ENCODE measurements around the gene SKIC2. TPM values are rescaled to one million over a fixed set of nuclear protein-coding genes. Genes with fewer than 3 reads are reported as not detected.
"Not testable (repeated sequence)": the region's sequence is repeated elsewhere in the genome, so short reads cannot be mapped to it uniquely, and the experiment has no call there.

Gene SKIC2
- total and polyA plus RNA-seq, 2 of the 4 experiments (the other 2 are of a cell fraction): 30.6 to 46.0 TPM

DNA sequence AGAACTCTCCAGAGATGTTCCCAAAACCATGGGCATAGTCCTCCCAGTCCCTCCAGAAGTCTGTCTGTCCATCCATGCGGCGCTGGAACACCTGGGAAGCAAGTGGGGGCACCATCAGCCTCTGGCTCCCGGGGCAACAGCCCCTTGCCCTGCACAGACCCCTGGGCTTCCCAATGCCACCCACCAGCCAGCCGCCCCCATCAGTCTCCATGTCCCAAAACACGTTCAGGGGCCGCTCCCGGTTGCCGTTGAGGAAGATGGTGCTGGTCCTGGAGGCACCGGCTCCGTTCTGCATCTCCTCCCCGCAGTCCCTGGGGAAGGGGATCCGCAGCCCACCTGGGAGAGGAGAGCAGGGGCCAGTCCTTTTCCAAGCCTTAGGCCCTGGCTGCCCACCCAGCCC lies 50.6 kb downstream of the SKIC2 start:
- H2BK120ac ChIP-seq (ENCODE audit: low read depth, low read length); H3K4ac ChIP-seq (ENCODE audit: low read depth, low read length); H2AK9ac ChIP-seq (replicated peaks; ENCODE audit: low read depth, low read length, poor library complexity); CTCF ChIA-PET; ATAC-seq (ENCODE audit: low read depth); DNase-seq; in situ Hi-C loops (cut with MboI; ENCODE audit: low sequenced_read_pairs); H4K20me1 ChIP-seq (ENCODE audit: insufficient read depth, low read length); BruUV-seq (replicated peaks); intact Hi-C loops (cut with micrococcal nuclease); H2AK5ac ChIP-seq (ENCODE audit: low read depth, low read length); H3K14ac ChIP-seq (replicated peaks; ENCODE audit: low read depth, low read length); H3K4me3 ChIP-seq (ENCODE audit: insufficient read depth, low read depth, low read length); H3K36me3 ChIP-seq (ENCODE audit: control insufficient read depth, insufficient read depth, low read length); H2BK15ac ChIP-seq (ENCODE audit: low read depth, low read length); H3K27ac ChIP-seq (ENCODE audit: insufficient read depth, low read length); H3K79me1 ChIP-seq (ENCODE audit: low read depth in 1 of 2, low read length in 2 of 2); H2BK20ac ChIP-seq (ENCODE audit: low read depth, low read length); H3K9me3 ChIP-seq (ENCODE audit: control insufficient read depth, insufficient read depth, low read length); dilution Hi-C loops (cut with HindIII; ENCODE audit: low sequenced_read_pairs, unreplicated experiment); H3K18ac ChIP-seq (ENCODE audit: low read depth, low read length); H3K4me2 ChIP-seq (ENCODE audit: low read depth, low read length); H4K8ac ChIP-seq (ENCODE audit: low read depth in 2 of 2, low read length in 2 of 2); H3K4me1 ChIP-seq (ENCODE audit: control insufficient read depth, insufficient read depth, low read length); POLR2A ChIA-PET (ENCODE audit: unreplicated experiment); H3K27me3 ChIP-seq (ENCODE audit: control insufficient read depth, insufficient read depth, low read length); H3K56ac ChIP-seq (ENCODE audit: extremely low read depth, insufficient read depth, low read length); H3K23ac ChIP-seq (ENCODE audit: low read depth, low read length); H4K5ac ChIP-seq (ENCODE audit: low read depth, low read length); H3K9me1 ChIP-seq (ENCODE audit: insufficient read depth, low read length); H2AFZ ChIP-seq (replicated peaks; ENCODE audit: low read length, poor library complexity); H4K91ac ChIP-seq (ENCODE audit: insufficient read depth, low read depth, low read length); H2BK5ac ChIP-seq (ENCODE audit: low read depth, low read length, poor library complexity, severe bottlenecking); H3K9ac ChIP-seq (ENCODE audit: low read depth, low read length): not testable (repeated sequence)
- WGBS, 2 experiments (ENCODE audit: extremely low coverage in 2 of 2, insufficient read length in 1 of 2): no CpG with 5 or more reads among the region's 12 CpGs

DNA sequence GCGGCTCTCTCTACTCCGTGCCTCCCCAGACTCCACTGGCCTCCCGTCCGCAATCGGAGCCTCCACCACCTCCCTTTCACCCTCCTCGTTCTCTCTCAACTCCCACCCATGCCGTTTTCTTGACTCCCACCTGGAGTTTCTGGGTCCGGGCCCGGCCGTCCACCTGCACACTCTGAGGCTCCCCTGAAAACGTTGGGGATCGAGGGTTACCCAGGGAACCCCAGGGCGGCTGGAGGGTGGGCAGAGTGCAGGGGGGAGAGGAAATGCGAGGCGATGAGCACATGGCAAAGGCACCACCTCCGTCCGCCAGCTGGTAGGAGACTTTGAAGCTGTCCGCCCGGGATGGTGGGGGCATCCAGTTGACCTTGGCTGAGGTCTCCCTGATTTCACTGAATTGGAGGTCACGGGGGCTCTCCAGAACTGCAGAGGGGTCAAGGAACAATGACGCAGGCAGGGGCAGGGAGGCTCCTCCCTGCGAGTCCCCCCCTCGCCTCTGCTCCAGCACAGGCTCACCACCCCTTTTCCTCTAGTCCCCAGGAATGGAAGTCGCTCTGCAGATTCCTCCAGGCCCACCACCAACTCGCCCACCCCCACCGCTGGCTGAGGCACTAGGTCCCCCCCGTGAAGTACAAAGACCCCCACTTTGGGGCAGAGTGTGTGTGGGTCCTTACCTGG lies 52.0 kb downstream of the SKIC2 start:
- WGBS, 2 experiments (ENCODE audit: extremely low coverage in 2 of 2, insufficient read length in 1 of 2): no CpG with 5 or more reads among the region's 27 CpGs
- H3K18ac ChIP-seq (ENCODE audit: low read depth, low read length); dilution Hi-C loops (cut with HindIII; ENCODE audit: low sequenced_read_pairs, unreplicated experiment); H2BK120ac ChIP-seq (ENCODE audit: low read depth, low read length); H4K5ac ChIP-seq (ENCODE audit: low read depth, low read length); H3K9me3 ChIP-seq (ENCODE audit: control insufficient read depth, insufficient read depth, low read length); BruUV-seq (replicated peaks); H2BK5ac ChIP-seq (ENCODE audit: low read depth, low read length, poor library complexity, severe bottlenecking); H2BK20ac ChIP-seq (ENCODE audit: low read depth, low read length); H3K9me1 ChIP-seq (ENCODE audit: insufficient read depth, low read length); H3K14ac ChIP-seq (replicated peaks; ENCODE audit: low read depth, low read length); intact Hi-C loops (cut with micrococcal nuclease); H2AK9ac ChIP-seq (replicated peaks; ENCODE audit: low read depth, low read length, poor library complexity); H3K56ac ChIP-seq (ENCODE audit: extremely low read depth, insufficient read depth, low read length); H3K23ac ChIP-seq (ENCODE audit: low read depth, low read length); H4K8ac ChIP-seq (ENCODE audit: low read depth in 2 of 2, low read length in 2 of 2); H2AK5ac ChIP-seq (ENCODE audit: low read depth, low read length); DNase-seq; ATAC-seq (ENCODE audit: low read depth); H3K9ac ChIP-seq (ENCODE audit: low read depth, low read length); H3K27me3 ChIP-seq (ENCODE audit: control insufficient read depth, insufficient read depth, low read length); H3K4me3 ChIP-seq (ENCODE audit: insufficient read depth, low read depth, low read length); H3K4ac ChIP-seq (ENCODE audit: low read depth, low read length); H3K4me1 ChIP-seq (ENCODE audit: control insufficient read depth, insufficient read depth, low read length); H4K20me1 ChIP-seq (ENCODE audit: insufficient read depth, low read length); H3K36me3 ChIP-seq (ENCODE audit: control insufficient read depth, insufficient read depth, low read length); in situ Hi-C loops (cut with MboI; ENCODE audit: low sequenced_read_pairs); H3K4me2 ChIP-seq (ENCODE audit: low read depth, low read length); POLR2A ChIA-PET (ENCODE audit: unreplicated experiment); H2AFZ ChIP-seq (replicated peaks; ENCODE audit: low read length, poor library complexity); H4K91ac ChIP-seq (ENCODE audit: insufficient read depth, low read depth, low read length); H2BK15ac ChIP-seq (ENCODE audit: low read depth, low read length); CTCF ChIA-PET; H3K27ac ChIP-seq (ENCODE audit: insufficient read depth, low read length); H3K79me1 ChIP-seq (ENCODE audit: low read depth in 1 of 2, low read length in 2 of 2): not testable (repeated sequence)
